Stimulated activated CD4-positive, alpha-beta T cell treated with anti-CD3 and anti-CD28 coated beads, TNF-alpha, amount 100 ng/mL, for 48 hours (primary cell): ENCODE measurements around the gene HAPLN2.

Source experiments
- DNase-seq, 3 donors: peaks; one replicate each; pipeline ENCODE4 v3.0.0-alpha.2; 2020; ENCODE audit warnings: low read depth in 3 of 3

HAPLN2 gene

GRCh38 chr1:156663178-156663577 lies 44.0 kb downstream of the HAPLN2 start:
- no peak for DNase-seq

- no peak for DNase-seq
Measured at GRCh38 chr1:156664046-156664766, 45.0 kb downstream of the HAPLN2 start.

GRCh38 chr1:156664767-156665411 lies 45.7 kb downstream of the HAPLN2 start:
- DNase-seq, result no peak

- no peak for DNase-seq
Measured at GRCh38 chr1:156665539-156665938, 46.3 kb downstream of the HAPLN2 start.

- DNase-seq, result no peak
Measured at GRCh38 chr1:156666862-156667609, 47.8 kb downstream of the HAPLN2 start.

- no peak for DNase-seq
Measured at GRCh38 chr1:156667610-156667967, 48.4 kb downstream of the HAPLN2 start.

GRCh38 chr1:156667968-156668709 lies 48.9 kb downstream of the HAPLN2 start:
- DNase-seq, result no peak

- DNase-seq, result no peak
Measured at GRCh38 chr1:156668801-156669637, 49.8 kb downstream of the HAPLN2 start.

- no peak for DNase-seq
Measured at GRCh38 chr1:156669794-156670193, 50.6 kb downstream of the HAPLN2 start.

- no peak for DNase-seq
Measured at GRCh38 chr1:156670359-156670758, 51.1 kb downstream of the HAPLN2 start.

- DNase-seq, result no peak
Measured at GRCh38 chr1:156670791-156671190, 51.6 kb downstream of the HAPLN2 start.

GRCh38 chr1:156671804-156672203 lies 52.6 kb downstream of the HAPLN2 start:
- DNase-seq, result no peak

GRCh38 chr1:156673387-156674121 lies 54.3 kb downstream of the HAPLN2 start:
- DNase-seq, result no peak
